H1 (cell line): ENCODE measurements around the gene NDP. TPM values are rescaled to one million over a fixed set of nuclear protein-coding genes. Genes with fewer than 3 reads are reported as not detected.

Experiments
- CTCF ChIA-PET: fragments of 300-600 bp; sonication (Branson Sonifier 250); formaldehyde crosslinking; loops from one replicate; lab custom pipeline; 2021; ENCODE audit not compliant: partially characterized antibody; lab: Charles Lee
- POLR2A ChIA-PET: fragments of 300-600 bp; sonication (Branson Sonifier 250); formaldehyde crosslinking; loops from one replicate; lab custom pipeline; 2021; ENCODE audit warnings: inconsistent platforms; ENCODE audit not compliant: partially characterized antibody; lab: Charles Lee
- DNase-seq, 2 experiments: peaks; one replicate each; pipeline versions ENCODE4 v3.0.0 to v3.0.0-alpha.2; 2010 to 2022; ENCODE audit warnings: low spot score in 2 of 2, low read depth in 1 of 2, mixed read lengths in 1 of 2
- FAIRE-seq: peaks from 2 replicates; lab custom pipeline; 2011; peaks lifted over from hg19 to GRCh38; lab: Jason Lieb, UNC
- H2AFZ ChIP-seq: 2 replicates; pipeline ENCODE4 v1.8.1; 2012; ENCODE audit warnings: low read length, inconsistent platforms
- H2AK5ac ChIP-seq: 2 replicates; pipeline ENCODE4 v1.6.1; 2013; ENCODE audit warnings: low read depth, low read length
- H2BK120ac ChIP-seq: replicated peaks from 2 replicates; pipeline ENCODE3; 2013; ENCODE audit warnings: low read depth, low read length, inconsistent platforms
- H2BK12ac ChIP-seq: 2 replicates; pipeline ENCODE4 v1.6.1; 2013; ENCODE audit warnings: low read depth, low read length
- H2BK15ac ChIP-seq: 2 replicates; pipeline ENCODE4 v1.6.1; 2013; ENCODE audit warnings: low read length
- H2BK20ac ChIP-seq: 2 replicates; pipeline ENCODE4 v1.6.1; 2013; ENCODE audit warnings: low read length
- H2BK5ac ChIP-seq: 2 replicates; pipeline ENCODE4 v1.6.1; 2013; ENCODE audit warnings: low read depth, low read length
- H3K14ac ChIP-seq: 2 replicates; pipeline ENCODE4 v1.6.1; 2013; ENCODE audit warnings: inconsistent platforms; ENCODE audit not compliant: insufficient read length
- H3K18ac ChIP-seq: 2 replicates; pipeline ENCODE4 v1.6.1; 2013; ENCODE audit warnings: low read length; ENCODE audit errors: extremely low read depth
- H3K23ac ChIP-seq: 2 replicates; pipeline ENCODE4 v1.6.1; 2013; ENCODE audit warnings: inconsistent platforms; ENCODE audit not compliant: insufficient read length
- H3K23me2 ChIP-seq: 2 replicates; pipeline ENCODE4 v1.6.1; 2013; ENCODE audit warnings: low read depth, low read length
- H3K27ac ChIP-seq: 2 replicates; pipeline ENCODE4 v1.6.1; 2011; ENCODE audit warnings: low read depth, low read length, inconsistent platforms
- H3K27me3 ChIP-seq, 4 experiments: replicated peaks in 1 of 4; 1 replicate in 1 of 4; 2 replicates in 3 of 4; pipeline versions ENCODE4 v1.6.1 to v1.8.1; 2011 to 2013; ENCODE audit warnings: low read length in 3 of 4, mild to moderate bottlenecking in 3 of 4, inconsistent platforms in 2 of 4, mixed read lengths in 2 of 4, moderate library complexity in 1 of 4; ENCODE audit not compliant: control insufficient read depth in 3 of 4, insufficient read depth in 3 of 4; ENCODE audit errors: extremely low read depth in 1 of 4
- H3K36me3 ChIP-seq, 4 experiments: 2 replicates each; pipeline versions ENCODE4 v1.6.1 to v1.8.1; 2011 to 2013; ENCODE audit warnings: mild to moderate bottlenecking in 4 of 4, low read length in 3 of 4, moderate library complexity in 2 of 4, control low read depth in 1 of 4, inconsistent platforms in 1 of 4; ENCODE audit not compliant: insufficient read depth in 4 of 4, control insufficient read depth in 2 of 4
- H3K4ac ChIP-seq: replicated peaks from 2 replicates; pipeline ENCODE3; 2013; ENCODE audit warnings: low read length, low read depth, mixed read lengths, inconsistent platforms; ENCODE audit not compliant: insufficient read length
- H3K4me1 ChIP-seq, 4 experiments: replicated peaks in 1 of 4; 1 replicate in 1 of 4; 2 replicates in 3 of 4; pipeline versions ENCODE4 v1.6.1 to v1.8.1; 2011 to 2013; ENCODE audit warnings: low read length in 3 of 4, inconsistent platforms in 2 of 4, mixed read lengths in 1 of 4; ENCODE audit not compliant: insufficient read depth in 4 of 4, control insufficient read depth in 3 of 4
- H3K4me2 ChIP-seq, 2 experiments: 2 replicates each; pipeline versions ENCODE4 v1.6.1 to v1.8.1; 2011 to 2013; ENCODE audit warnings: low read depth in 2 of 2, low read length in 2 of 2, control low read depth in 1 of 2, inconsistent platforms in 1 of 2, mild to moderate bottlenecking in 1 of 2; ENCODE audit not compliant: insufficient read depth in 1 of 2
- H3K4me3 ChIP-seq, 4 experiments: fragments of 200-600, 300-600 bp in 1 of 4; sonication (generic), shearing (Covaris generic), sonication (Bioruptor Twin) in 1 of 4; 2 replicates each; pipeline versions ENCODE4 v1.5.1 to v1.8.1; 2011 to 2016; ENCODE audit warnings: low read length in 4 of 4, low read depth in 3 of 4, control low read depth in 2 of 4, inconsistent platforms in 2 of 4, mild to moderate bottlenecking in 2 of 4, mixed read lengths in 1 of 4, moderate library complexity in 1 of 4; ENCODE audit not compliant: insufficient read depth in 2 of 4; ENCODE audit errors: extremely low read depth in 1 of 4
- H3K56ac ChIP-seq: replicated peaks from 2 replicates; pipeline ENCODE3; 2013; ENCODE audit warnings: low read depth, mild to moderate bottlenecking, mixed read lengths, low read length, inconsistent platforms; ENCODE audit not compliant: insufficient read length
- H3K79me1 ChIP-seq: 2 replicates; pipeline ENCODE4 v1.6.1; 2013; ENCODE audit warnings: low read depth, low read length, control low read depth
- H3K79me2 ChIP-seq, 2 experiments: 2 replicates each; pipeline versions ENCODE4 v1.6.1 to v1.8.1; 2012 to 2013; ENCODE audit warnings: low read length in 2 of 2, mild to moderate bottlenecking in 2 of 2, inconsistent platforms in 1 of 2; ENCODE audit not compliant: insufficient read depth in 2 of 2, control insufficient read depth in 1 of 2
- H3K9ac ChIP-seq, 4 experiments: replicated peaks in 1 of 4; 1 replicate in 1 of 4; 2 replicates in 3 of 4; pipeline versions ENCODE4 v1.6.1 to v1.8.1; 2011 to 2013; ENCODE audit warnings: low read depth in 3 of 4, low read length in 3 of 4, control low read depth in 2 of 4, mild to moderate bottlenecking in 2 of 4, moderate library complexity in 2 of 4, inconsistent platforms in 1 of 4; ENCODE audit errors: extremely low read depth in 1 of 4
- H3K9me3 ChIP-seq, 2 experiments: 2 replicates each; pipeline versions ENCODE4 v1.6.1 to v1.8.1; 2012 to 2013; ENCODE audit warnings: mild to moderate bottlenecking in 2 of 2, moderate library complexity in 2 of 2, control low read depth in 1 of 2, inconsistent platforms in 1 of 2, low read depth in 1 of 2, low read length in 1 of 2, mixed read lengths in 1 of 2; ENCODE audit not compliant: insufficient read depth in 2 of 2
- H4K20me1 ChIP-seq, 2 experiments: replicated peaks in 1 of 2; 2 replicates each; pipeline versions ENCODE3 to v1.8.1; 2011 to 2013; ENCODE audit warnings: inconsistent platforms in 2 of 2, low read length in 2 of 2, mild to moderate bottlenecking in 1 of 2; ENCODE audit not compliant: insufficient read depth in 2 of 2, control insufficient read depth in 1 of 2
- H4K5ac ChIP-seq: 2 replicates; pipeline ENCODE4 v1.6.1; 2013; ENCODE audit warnings: low read length, low read depth, mixed read lengths, inconsistent platforms; ENCODE audit not compliant: insufficient read length
- H4K8ac ChIP-seq: 2 replicates; pipeline ENCODE4 v1.8.0; 2013; ENCODE audit warnings: mild to moderate bottlenecking, moderate library complexity, low read length, inconsistent platforms; ENCODE audit not compliant: insufficient read depth; ENCODE audit errors: extremely low read depth
- H4K91ac ChIP-seq: replicated peaks from 2 replicates; pipeline ENCODE3; 2013; ENCODE audit warnings: low read length, mixed read lengths, inconsistent platforms; ENCODE audit not compliant: insufficient read length
- ASH2L ChIP-seq: fragments of 200-600, 300-600 bp; sonication (generic); IDR thresholded peaks from one replicate; pipeline ENCODE4 v1.7.1; 2017; ENCODE audit warnings: low read length
- CHD1 ChIP-seq: IDR thresholded peaks from 2 replicates; pipeline ENCODE4 v1.6.1; 2012; ENCODE audit warnings: low read depth, low read length, improper control_type of control experiment
- HDAC6 ChIP-seq: IDR thresholded peaks from one replicate; pipeline ENCODE4 v1.7.1; 2012; ENCODE audit warnings: low read depth, mild to moderate bottlenecking, inconsistent platforms, low read length, moderate library complexity
- JUND ChIP-seq: IDR thresholded peaks from 2 replicates; pipeline ENCODE4 v1.6.1; 2011; ENCODE audit warnings: mild to moderate bottlenecking, improper control_type of control experiment, low read length
- KDM1A ChIP-seq: fragments of 200-600, 300-600 bp; sonication (generic); IDR thresholded peaks from 2 replicates; pipeline ENCODE4 v1.7.1; 2016; ENCODE audit warnings: mild to moderate bottlenecking, low read length, borderline replicate concordance
- MAX ChIP-seq: IDR thresholded peaks from 2 replicates; pipeline ENCODE4 v1.6.1; 2012; ENCODE audit warnings: inconsistent platforms
- RAD21 ChIP-seq, 2 experiments: IDR thresholded peaks in 1 of 2; conservative IDR thresholded peaks in 1 of 2; 2 replicates each; pipeline ENCODE4 v1.6.1; 2011; ENCODE audit warnings: low read depth in 2 of 2, low read length in 2 of 2, improper control_type of control experiment in 1 of 2, inconsistent platforms in 1 of 2, mild to moderate bottlenecking in 1 of 2, moderate library complexity in 1 of 2
- RXRA ChIP-seq: IDR thresholded peaks from 2 replicates; pipeline ENCODE4 v1.6.1; 2011; ENCODE audit warnings: low read depth, mild to moderate bottlenecking, low read length, moderate library complexity; ENCODE audit not compliant: insufficient read depth
- SIRT6 ChIP-seq: IDR thresholded peaks from one replicate; pipeline ENCODE4 v1.7.1; 2012; ENCODE audit warnings: low read length, inconsistent platforms
- TAF7 ChIP-seq: optimal IDR thresholded peaks from 2 replicates; pipeline ENCODE3; 2011; ENCODE audit warnings: low read depth, mild to moderate bottlenecking, inconsistent platforms, low read length, moderate library complexity, borderline replicate concordance
- WGBS, 2 experiments: shearing (Covaris generic) in 1 of 2; methylation state at CpG; one replicate each; pipeline versions ENCODE4 v1.1.6 to v1.1.7; 2013 to 2015; ENCODE audit warnings: low lambda C conversion rate in 2 of 2, mixed read lengths in 2 of 2, inconsistent platforms in 1 of 2, low coverage in 1 of 2, missing lambda C conversion rate in 1 of 2; ENCODE audit not compliant: insufficient replicate concordance in 2 of 2, insufficient coverage in 1 of 2, insufficient read length in 1 of 2; ENCODE audit errors: extremely low coverage in 1 of 2, missing lambda C conversion rate in 1 of 2; 5-methylcytosine and 5-hydroxymethylcytosine counted together
- polyA plus RNA-seq, 7 experiments: library from polyadenylated mRNA; depleted of rRNA in 3 of 7; stranded (reverse) in 5 of 7; unstranded in 2 of 7; fragments of >200 nt in 5 of 7; fragments of 200-250 nt in 2 of 7; gene quantifications; 1 replicate in 5 of 7; 2 replicates in 1 of 7; 4 replicates in 1 of 7; pipeline versions ENCODE4 v1.2.1 to v1.2.3, GENCODE V29; 2011 to 2013; ENCODE audit warnings: missing spikeins in 2 of 7, mixed read lengths in 2 of 7
- total RNA-seq: library from RNA; stranded (reverse); fragmentation: NEBNext Ultra II Directional; extraction: Animal tissue kit (Norgen Biotek cat#: 25700); gene quantifications from 2 replicates; pipeline ENCODE4 v1.2.1, GENCODE V29; 2021

Gene NDP
- total and polyA plus RNA-seq, 2 of the 8 experiments (the other 6 are each of a cell fraction or from before 2014, with no cell fraction given): 0.26 to 0.82 TPM

- no peak overlapping the region for H2BK15ac ChIP-seq
- no peak overlapping the region for H4K91ac ChIP-seq
- no peak overlapping the region for H3K4me3 ChIP-seq
- no peak for FAIRE-seq
- H2BK12ac ChIP-seq: no peak overlapping the region
- no peaks in the 10 kb centered on the region for H3K27me3 ChIP-seq
- H2AFZ ChIP-seq: no peak overlapping the region
- POLR2A ChIA-PET: no interaction called here
- CTCF ChIA-PET: no interaction called here
- WGBS, 2 experiments: 82% methylated on average over 1 of the region's 1 CpG; no CpG with 5 or more reads in 1 of the 2 experiments
- TF ChIP-seq CHD1: no peak
- no peak for TF ChIP-seq HDAC6
- no peak for TF ChIP-seq JUND
- TF ChIP-seq MAX: no peak
- no peak for TF ChIP-seq ASH2L
- TF ChIP-seq RXRA: no peak
- TF ChIP-seq TAF7: no peak
- TF ChIP-seq SIRT6: no peak
- TF ChIP-seq RAD21 (IDR thresholded peaks at IDR 0.05 in 1 of 2, conservative IDR thresholded peaks at IDR 0.05 in 1 of 2; ENCODE audit: low read depth in 2 of 2, low read length in 2 of 2): no peak
- no peak for TF ChIP-seq KDM1A
- H3K23me2 ChIP-seq: no peaks in the 10 kb centered on the region
- no peak overlapping the region for H3K9ac ChIP-seq
- no peaks in the 10 kb centered on the region for H3K79me2 ChIP-seq
- no peak for DNase-seq
- H3K18ac ChIP-seq: no peak overlapping the region
- H4K20me1 ChIP-seq: no peaks in the 10 kb centered on the region
- H3K14ac ChIP-seq: no peak overlapping the region
- H3K4me2 ChIP-seq: no peak overlapping the region
- H2AK5ac ChIP-seq: no peak overlapping the region
- no peak overlapping the region for H4K8ac ChIP-seq
- no peak overlapping the region for H2BK120ac ChIP-seq
- no peaks in the 10 kb centered on the region for H3K79me1 ChIP-seq
- no peak overlapping the region for H3K56ac ChIP-seq
- H3K27ac ChIP-seq: no peak overlapping the region
- no peaks in the 10 kb centered on the region for H3K9me3 ChIP-seq
- no peak overlapping the region for H3K4ac ChIP-seq
- no peaks in the 10 kb centered on the region for H3K36me3 ChIP-seq
- no peak overlapping the region for H2BK5ac ChIP-seq
- no peak overlapping the region for H2BK20ac ChIP-seq
- no peaks in the 10 kb centered on the region for H3K4me1 ChIP-seq
- no peak overlapping the region for H3K23ac ChIP-seq
- H4K5ac ChIP-seq: no peak overlapping the region
These were observed 64.0 kb downstream of the NDP start for GRCh38 chrX:43909141-43909540.
